H1 (cell line): ENCODE results near the gene PTRH1. TPM values are rescaled to one million over a fixed set of nuclear protein-coding genes. Genes with fewer than 3 reads are reported as not detected.

Source experiments
- PHF8 ChIP-seq: fragments of 200-600 bp; sonication (generic); conservative IDR thresholded peaks from 2 replicates; pipeline ENCODE4 v1.7.1; 2012; ENCODE audit warnings: low read depth, mild to moderate bottlenecking, inconsistent platforms, low read length, moderate library complexity
- RXRA ChIP-seq: IDR thresholded peaks from 2 replicates; pipeline ENCODE4 v1.6.1; 2011; ENCODE audit warnings: low read depth, mild to moderate bottlenecking, low read length, moderate library complexity; ENCODE audit not compliant: insufficient read depth
- polyA plus RNA-seq, 7 experiments: library from polyadenylated mRNA; depleted of rRNA in 3 of 7; stranded (reverse) in 5 of 7; unstranded in 2 of 7; fragments of >200 nt in 5 of 7; fragments of 200-250 nt in 2 of 7; gene quantifications; 1 replicate in 5 of 7; 2 replicates in 1 of 7; 4 replicates in 1 of 7; pipeline versions ENCODE4 v1.2.1 to v1.2.3, GENCODE V29; 2011 to 2013; ENCODE audit warnings: missing spikeins in 2 of 7, mixed read lengths in 2 of 7
- total RNA-seq: library from RNA; stranded (reverse); fragmentation: NEBNext Ultra II Directional; extraction: Animal tissue kit (Norgen Biotek cat#: 25700); gene quantifications from 2 replicates; pipeline ENCODE4 v1.2.1, GENCODE V29; 2021
- TF ChIP-seq, protein P1 (sequence below): IDR thresholded peaks from 2 replicates; pipeline ENCODE4 v1.6.1; 2012; ENCODE audit warnings: inconsistent platforms

The PTRH1 gene
- total and polyA plus RNA-seq, 2 of the 8 experiments (the other 6 are each of a cell fraction or from before 2014, with no cell fraction given) = 11.1 to 19.8 TPM

DNA sequence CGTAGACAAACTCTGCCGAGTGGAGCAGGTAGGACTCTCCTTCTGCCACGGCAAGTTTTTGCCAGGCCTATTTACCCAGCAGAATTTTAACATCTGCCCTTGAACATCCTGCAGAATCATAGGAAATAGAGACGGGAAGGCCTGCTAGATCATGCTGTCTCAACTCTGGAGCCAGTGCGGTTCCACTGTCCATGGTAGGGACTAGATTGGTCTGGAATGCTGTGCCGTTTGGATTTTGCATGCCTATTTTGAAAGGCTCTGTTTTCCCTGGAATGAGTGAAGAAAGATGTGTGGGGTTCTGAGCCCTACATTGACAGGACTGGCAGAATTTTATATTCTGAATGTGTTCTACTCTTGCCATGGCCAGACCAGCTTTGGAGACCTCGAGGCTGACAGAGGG is 42.2 kb downstream of the PTRH1 start (continued):
- no peak for TF ChIP-seq RXRA
- TF ChIP-seq, protein P1, sequence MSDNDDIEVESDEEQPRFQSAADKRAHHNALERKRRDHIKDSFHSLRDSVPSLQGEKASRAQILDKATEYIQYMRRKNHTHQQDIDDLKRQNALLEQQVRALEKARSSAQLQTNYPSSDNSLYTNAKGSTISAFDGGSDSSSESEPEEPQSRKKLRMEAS = no peak
- TF ChIP-seq PHF8 = no peak
